Dendritic cell treated with granulocyte-macrophage colony-stimulating factor and Interleukin-4, amounts not matched to agents 40 ng/mL and 50 ng/mL, for 4 days (primary cell): ENCODE measurements around the gene BCAS4.
"Not testable (repeated sequence)": the region's sequence is repeated elsewhere in the genome, so short reads cannot be mapped to it uniquely, and the experiment has no call there.

Experiments used
- H3K27ac Mint-ChIP-seq: one replicate; pipeline ENCODE4 v1.8.0; 2022; ENCODE audit warnings: mild to moderate bottlenecking, mixed read lengths
- H3K27me3 Mint-ChIP-seq: one replicate; pipeline ENCODE4 v1.8.0; 2022; ENCODE audit warnings: mild to moderate bottlenecking, mixed read lengths
- H3K36me3 Mint-ChIP-seq: one replicate; pipeline ENCODE4 v1.8.0; 2022; ENCODE audit warnings: low read depth, mixed read lengths
- H3K4me1 Mint-ChIP-seq: one replicate; pipeline ENCODE4 v1.8.0; 2022; ENCODE audit warnings: low read depth, mixed read lengths
- H3K4me3 Mint-ChIP-seq: one replicate; pipeline ENCODE4 v1.8.0; 2022; ENCODE audit warnings: mild to moderate bottlenecking, moderate library complexity, mixed read lengths
- H3K9me3 Mint-ChIP-seq: one replicate; pipeline ENCODE4 v1.8.0; 2022; ENCODE audit warnings: mixed read lengths
- intact Hi-C: fragments of 100-400 bp; cut with micrococcal nuclease; formaldehyde crosslinking; loops from one replicate; pipeline ENCODE4 v1.15.0; 2022

The BCAS4 gene

GRCh38 chr20:50763550-50764458 is 31.1 kb upstream of the BCAS4 start:
- not testable (repeated sequence) for H3K4me3 Mint-ChIP-seq, H3K9me3 Mint-ChIP-seq

GRCh38 chr20:50765251-50765650 is 29.6 kb upstream of the BCAS4 start:
- H3K27ac Mint-ChIP-seq, H3K4me3 Mint-ChIP-seq, H3K36me3 Mint-ChIP-seq, H3K9me3 Mint-ChIP-seq, H3K27me3 Mint-ChIP-seq, intact Hi-C loops, H3K4me1 Mint-ChIP-seq: not testable (repeated sequence)

More at GRCh38 chr20:50763550-50764458, 31.1 kb upstream of the BCAS4 start:
- intact Hi-C loops, H3K27ac Mint-ChIP-seq, H3K27me3 Mint-ChIP-seq, H3K36me3 Mint-ChIP-seq: not testable (repeated sequence)
- peaks cover 17% of the 10 kb centered on the region for H3K4me1 Mint-ChIP-seq

DNA sequence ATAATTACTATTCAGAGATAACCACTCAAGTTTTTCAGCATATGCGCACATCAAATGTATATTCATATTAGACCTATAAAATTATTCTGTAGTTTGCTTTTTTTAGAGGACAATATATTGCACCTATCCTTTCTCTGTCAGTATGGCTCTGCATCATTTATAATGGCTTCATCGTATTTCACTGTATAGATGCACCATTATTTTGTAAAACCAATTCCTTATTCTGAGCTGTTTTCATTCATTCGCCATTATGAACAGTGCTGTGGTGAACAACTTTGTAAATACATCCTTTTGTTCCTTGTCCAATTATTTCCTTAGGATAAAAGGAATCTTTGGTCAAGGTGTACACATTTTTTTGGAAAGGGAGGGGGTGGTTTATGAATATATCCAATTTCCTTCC is 29.2 kb upstream of the BCAS4 start:
- H3K27me3 Mint-ChIP-seq = peaks cover 2% of the 10 kb centered on the region
- no peak overlapping the region for H3K27ac Mint-ChIP-seq
- peaks cover 9% of the 10 kb centered on the region for H3K4me1 Mint-ChIP-seq
- no peak overlapping the region for H3K4me3 Mint-ChIP-seq
- intact Hi-C loops = no loop called here
- no peaks in the 10 kb centered on the region for H3K36me3 Mint-ChIP-seq
- H3K9me3 Mint-ChIP-seq = no peaks in the 10 kb centered on the region

GRCh38 chr20:50766955-50767809 is 27.7 kb upstream of the BCAS4 start:
- H3K4me3 Mint-ChIP-seq, H3K27ac Mint-ChIP-seq, intact Hi-C loops: not testable (repeated sequence)

GRCh38 chr20:50768991-50769390 is 25.9 kb upstream of the BCAS4 start:
- H3K27ac Mint-ChIP-seq, H3K4me3 Mint-ChIP-seq, H3K36me3 Mint-ChIP-seq, H3K27me3 Mint-ChIP-seq, H3K9me3 Mint-ChIP-seq, intact Hi-C loops, H3K4me1 Mint-ChIP-seq: not testable (repeated sequence)

More at GRCh38 chr20:50766955-50767809, 27.7 kb upstream of the BCAS4 start:
- not testable (repeated sequence) for H3K4me1 Mint-ChIP-seq, H3K27me3 Mint-ChIP-seq, H3K36me3 Mint-ChIP-seq, H3K9me3 Mint-ChIP-seq

DNA sequence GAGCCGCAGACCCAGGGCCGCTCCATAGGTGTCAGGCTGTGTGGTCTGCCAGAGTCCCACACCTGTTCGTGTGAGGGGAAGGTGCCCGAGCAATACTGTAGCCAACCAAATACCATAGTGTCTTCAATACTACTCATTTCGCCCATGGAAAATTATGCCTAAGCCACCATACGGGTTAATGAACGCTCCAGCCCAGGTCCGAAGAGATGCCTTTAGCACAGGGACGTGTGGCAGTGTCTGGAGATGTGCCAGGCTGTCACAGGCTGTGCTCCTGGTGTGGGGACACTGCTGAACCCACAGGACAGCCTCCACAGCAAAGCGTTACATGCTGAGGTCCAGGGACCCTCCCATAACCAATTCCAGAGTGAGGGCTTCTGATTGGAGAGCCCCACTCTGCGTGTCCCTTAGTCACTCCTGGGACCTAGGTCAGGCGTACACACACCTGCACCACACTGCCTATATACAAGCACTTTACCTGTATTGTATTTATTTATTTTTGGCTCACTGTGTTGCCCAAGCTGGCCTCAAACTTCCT is 25.2 kb upstream of the BCAS4 start:
- H3K27ac Mint-ChIP-seq, H3K4me3 Mint-ChIP-seq, H3K9me3 Mint-ChIP-seq, intact Hi-C loops, H3K4me1 Mint-ChIP-seq, H3K36me3 Mint-ChIP-seq, H3K27me3 Mint-ChIP-seq: not testable (repeated sequence)

DNA sequence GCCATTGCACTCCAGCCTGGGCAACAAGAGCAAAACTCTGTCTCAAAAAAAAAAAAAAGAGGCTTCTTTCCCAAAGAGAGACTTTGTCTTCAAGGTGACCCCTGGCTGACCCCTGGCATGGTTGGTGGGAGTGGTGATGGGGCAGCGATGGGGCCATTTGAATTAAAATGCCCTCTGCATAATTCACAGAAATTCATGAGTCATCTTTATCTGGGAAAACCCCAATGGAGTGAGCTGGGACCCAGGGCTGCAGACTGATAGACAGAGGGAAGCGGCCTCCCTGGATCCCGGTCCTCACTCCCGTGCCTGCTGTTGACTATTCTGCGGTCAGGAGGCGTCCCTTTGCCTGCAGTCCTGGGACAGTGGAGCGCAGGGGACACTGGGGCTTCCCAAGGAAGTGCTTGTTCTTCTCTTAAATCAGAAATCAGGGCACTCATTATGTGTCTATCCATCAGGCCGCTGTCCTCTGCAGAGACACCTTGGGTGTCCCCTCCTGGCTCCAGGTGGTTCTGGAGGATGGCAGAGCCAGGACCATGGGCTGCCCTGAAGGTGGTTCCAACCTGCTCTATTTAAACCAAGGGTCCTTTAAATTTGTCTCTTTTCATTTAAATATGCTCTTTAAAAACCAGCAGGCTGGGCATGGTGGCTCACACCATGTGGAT is 23.3 kb upstream of the BCAS4 start:
- H3K27ac Mint-ChIP-seq, H3K4me3 Mint-ChIP-seq, H3K27me3 Mint-ChIP-seq, H3K9me3 Mint-ChIP-seq, intact Hi-C loops, H3K36me3 Mint-ChIP-seq, H3K4me1 Mint-ChIP-seq: not testable (repeated sequence)

- H3K9me3 Mint-ChIP-seq = no peaks in the 10 kb centered on the region
- H3K4me3 Mint-ChIP-seq = no peak overlapping the region
- intact Hi-C loops = no loop called here
- no peaks in the 10 kb centered on the region for H3K36me3 Mint-ChIP-seq
- H3K27me3 Mint-ChIP-seq = peaks cover 7% of the 10 kb centered on the region
- H3K4me1 Mint-ChIP-seq = peaks cover 4% of the 10 kb centered on the region
- no peak overlapping the region for H3K27ac Mint-ChIP-seq
These were observed 22.3 kb upstream of the BCAS4 start for GRCh38 chr20:50772420-50773185.

DNA sequence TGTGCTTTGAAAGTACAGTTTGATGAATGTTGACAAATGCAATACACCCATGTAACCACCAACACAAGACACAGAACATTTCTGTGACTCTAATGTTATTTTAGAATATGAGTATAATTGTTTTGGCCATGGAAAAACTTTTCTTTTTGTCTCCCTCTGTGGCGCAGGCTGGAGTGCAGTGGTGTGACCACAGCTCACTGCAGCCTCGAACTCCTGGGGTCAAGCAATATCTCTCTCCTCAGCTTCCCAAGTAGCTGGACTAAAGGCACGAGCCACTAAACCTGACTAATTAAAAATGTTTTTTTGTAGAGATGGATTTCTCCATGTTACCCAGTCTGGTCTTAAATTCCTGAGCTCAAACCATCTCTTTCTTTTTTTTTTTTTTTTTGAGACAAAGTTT is 20.3 kb upstream of the BCAS4 start:
- no peak overlapping the region for H3K27ac Mint-ChIP-seq
- H3K4me1 Mint-ChIP-seq = no peaks in the 10 kb centered on the region
- intact Hi-C loops = no loop called here
- H3K4me3 Mint-ChIP-seq = no peak overlapping the region
- no peaks in the 10 kb centered on the region for H3K36me3 Mint-ChIP-seq
- H3K27me3 Mint-ChIP-seq = peaks cover 7% of the 10 kb centered on the region
- H3K9me3 Mint-ChIP-seq = no peaks in the 10 kb centered on the region

GRCh38 chr20:50776122-50776817 is 18.6 kb upstream of the BCAS4 start:
- no peaks in the 10 kb centered on the region for H3K4me1 Mint-ChIP-seq
- no peak overlapping the region for H3K4me3 Mint-ChIP-seq
- no peaks in the 10 kb centered on the region for H3K9me3 Mint-ChIP-seq
- no peaks in the 10 kb centered on the region for H3K36me3 Mint-ChIP-seq
- intact Hi-C loops = no loop called here
- H3K27me3 Mint-ChIP-seq = peaks cover 7% of the 10 kb centered on the region
- no peak overlapping the region for H3K27ac Mint-ChIP-seq

GRCh38 chr20:50777373-50777772 is 17.5 kb upstream of the BCAS4 start:
- H3K36me3 Mint-ChIP-seq = no peaks in the 10 kb centered on the region
- H3K27ac Mint-ChIP-seq = no peak overlapping the region
- H3K4me1 Mint-ChIP-seq = no peaks in the 10 kb centered on the region
- no peak overlapping the region for H3K4me3 Mint-ChIP-seq
- H3K9me3 Mint-ChIP-seq = no peaks in the 10 kb centered on the region
- peaks cover 7% of the 10 kb centered on the region for H3K27me3 Mint-ChIP-seq
- intact Hi-C loops = no loop called here

DNA sequence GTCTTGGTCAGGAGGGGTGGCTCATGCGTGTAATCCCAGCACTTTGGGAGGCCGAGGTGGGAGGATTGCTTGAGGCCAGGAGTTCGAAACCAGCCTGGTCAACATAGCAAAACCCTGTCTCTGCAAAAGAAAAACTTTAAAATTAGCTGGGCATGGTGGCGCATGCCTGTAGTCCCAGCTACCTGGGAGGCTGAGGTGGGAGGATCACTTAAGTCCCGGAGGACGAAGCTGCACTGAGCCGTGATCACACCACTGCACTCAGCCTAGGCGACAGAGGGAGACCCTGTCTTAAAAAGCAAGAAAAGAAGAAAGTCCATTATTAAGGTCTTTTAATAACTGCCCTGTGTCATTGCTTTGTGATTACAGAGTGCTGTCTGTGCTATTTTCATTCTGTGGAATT is 15.9 kb upstream of the BCAS4 start:
- H3K27me3 Mint-ChIP-seq, H3K4me1 Mint-ChIP-seq, H3K9me3 Mint-ChIP-seq, H3K4me3 Mint-ChIP-seq, H3K36me3 Mint-ChIP-seq, intact Hi-C loops, H3K27ac Mint-ChIP-seq: not testable (repeated sequence)

- Mint-ChIP-seq H3K4me1 (no peaks in the 10 kb centered on the region), H3K27ac (no peak overlapping the region), H3K36me3 (no peaks in the 10 kb centered on the region), H3K27me3 (peaks cover 4% of the 10 kb centered on the region), H3K4me3 (no peak overlapping the region), H3K9me3 (no peaks in the 10 kb centered on the region)
- intact Hi-C loops = no loop called here
These were observed 11.5 kb upstream of the BCAS4 start for GRCh38 chr20:50783390-50783789.
